ENCODE measurements around the gene COL2A1. TPM values are rescaled to one million over a fixed set of nuclear protein-coding genes. Genes with fewer than 3 reads are reported as not detected.

The COL2A1 gene
- total and polyA plus RNA-seq, 2 donors (not counting 3 experiments of a cell fraction or from before 2014, with no cell fraction given), result not detected

- no peak for FAIRE-seq
- POLR2A ChIA-PET, result no interaction called here
These were observed 10.9 kb upstream of the COL2A1 start for GRCh38 chr12:48015129-48015528.

DNA sequence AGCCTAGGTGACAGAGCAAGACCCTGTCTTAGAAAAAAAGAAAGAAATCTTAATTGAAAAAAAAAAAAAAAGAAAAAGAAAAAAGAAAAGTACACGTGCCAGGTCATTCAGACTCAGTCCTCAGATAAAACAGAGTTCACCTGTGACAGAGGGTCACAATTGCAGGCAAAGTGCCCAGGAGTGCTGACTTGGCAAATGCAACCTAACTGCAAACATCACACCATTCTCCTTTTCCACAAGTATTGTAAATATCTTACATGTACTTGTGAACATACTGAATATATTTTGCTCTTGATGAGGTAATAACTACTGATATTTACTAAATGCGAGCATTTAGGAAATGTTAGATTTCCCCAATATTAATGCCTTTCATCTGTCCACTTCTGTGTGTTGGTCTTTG, 9.0 kb upstream of the COL2A1 start:
- Histone ChIP-seq H4K20me1 (replicated peaks; ENCODE audit: control insufficient read depth, extremely low read depth, insufficient read depth, low read length) (no peaks in the 10 kb centered on the region), H3K4me3 (replicated peaks in 1 of 3; ENCODE audit: insufficient read depth in 1 of 3, low read depth in 1 of 3, low read length in 3 of 3) (no peak overlapping the region), H3K9me1 (replicated peaks; ENCODE audit: control insufficient read depth, extremely low read depth, insufficient read depth, low read length) (no peaks in the 10 kb centered on the region), H3K27me3 (ENCODE audit: control insufficient read depth in 2 of 2, insufficient read depth in 2 of 2, low read length in 2 of 2) (peaks cover 37 to 39% of the 10 kb centered on the region in 2 experiments), H3K9me3 (replicated peaks; ENCODE audit: control insufficient read depth, insufficient read depth, low read length) (no peaks in the 10 kb centered on the region), H2AFZ (ENCODE audit: low read depth, low read length) (no peak overlapping the region), H3K9ac (replicated peaks; ENCODE audit: extremely low read depth, insufficient read depth, low read length) (no peak overlapping the region), H3K4me1 (ENCODE audit: control insufficient read depth, extremely low read depth, insufficient read depth, low read length) (no peaks in the 10 kb centered on the region), H3K36me3 (ENCODE audit: control insufficient read depth in 2 of 2, extremely low read depth in 1 of 2, insufficient read depth in 2 of 2, low read length in 2 of 2) (no peaks in the 10 kb centered on the region), H3K79me2 (ENCODE audit: control insufficient read depth, insufficient read depth, low read length) (no peaks in the 10 kb centered on the region), H3K27ac (ENCODE audit: insufficient read depth, low read depth, low read length) (no peak overlapping the region), H3K4me2 (ENCODE audit: insufficient read depth, low read length) (no peak overlapping the region)
- intact Hi-C loops (cut with micrococcal nuclease) (no loop called here), dilution Hi-C loops (cut with MboI; ENCODE audit: extremely low pct_ligation_motif_present, low sequenced_read_pairs) (no loop called here)
- POLR2A ChIA-PET, result no interaction called here
- DNase-seq (ENCODE audit: low read depth, low spot score) (no peak), FAIRE-seq (no peak)
- CTCF ChIA-PET, result no interaction called here
- TF ChIP-seq MAX (IDR thresholded peaks at IDR 0.05; ENCODE audit: insufficient read depth, insufficient read length) (no peak), FOS (IDR thresholded peaks at IDR 0.05; ENCODE audit: borderline replicate concordance, insufficient read depth, low read length) (no peak), EZH2 (IDR thresholded peaks at IDR 0.05; ENCODE audit: borderline replicate concordance, low read depth, low read length, severe bottlenecking) (no peak), GATA2 (IDR thresholded peaks at IDR 0.05; ENCODE audit: insufficient read depth, insufficient read length, low read depth, low read length) (no peak), JUN (IDR thresholded peaks at IDR 0.05; ENCODE audit: borderline replicate concordance, insufficient read depth, insufficient read length, low read depth) (no peak)
- BruUV-seq (replicated peaks), result no TSS peak

More at GRCh38 chr12:48015129-48015528, 10.9 kb upstream of the COL2A1 start:
- dilution Hi-C loops (cut with MboI; ENCODE audit: extremely low pct_ligation_motif_present, low sequenced_read_pairs) (no loop called here), intact Hi-C loops (cut with micrococcal nuclease) (no loop called here)
- Histone ChIP-seq H3K9me1 (replicated peaks; ENCODE audit: control insufficient read depth, extremely low read depth, insufficient read depth, low read length) (no peaks in the 10 kb centered on the region), H3K4me2 (ENCODE audit: insufficient read depth, low read length) (no peak overlapping the region), H3K4me3 (replicated peaks in 1 of 3; ENCODE audit: insufficient read depth in 1 of 3, low read depth in 1 of 3, low read length in 3 of 3) (no peak overlapping the region), H3K9me3 (replicated peaks; ENCODE audit: control insufficient read depth, insufficient read depth, low read length) (no peaks in the 10 kb centered on the region), H3K36me3 (ENCODE audit: control insufficient read depth in 2 of 2, extremely low read depth in 1 of 2, insufficient read depth in 2 of 2, low read length in 2 of 2) (no peaks in the 10 kb centered on the region), H3K27me3 (ENCODE audit: control insufficient read depth in 2 of 2, insufficient read depth in 2 of 2, low read length in 2 of 2) (peaks cover 24 to 30% of the 10 kb centered on the region in 2 experiments), H3K27ac (ENCODE audit: insufficient read depth, low read depth, low read length) (no peak overlapping the region), H3K9ac (replicated peaks; ENCODE audit: extremely low read depth, insufficient read depth, low read length) (no peak overlapping the region), H3K79me2 (ENCODE audit: control insufficient read depth, insufficient read depth, low read length) (no peaks in the 10 kb centered on the region), H3K4me1 (ENCODE audit: control insufficient read depth, extremely low read depth, insufficient read depth, low read length) (no peaks in the 10 kb centered on the region), H2AFZ (ENCODE audit: low read depth, low read length) (no peak overlapping the region), H4K20me1 (replicated peaks; ENCODE audit: control insufficient read depth, extremely low read depth, insufficient read depth, low read length) (no peaks in the 10 kb centered on the region)
- no peak for DNase-seq (ENCODE audit: low read depth, low spot score)
- BruUV-seq (replicated peaks), result no TSS peak
- TF ChIP-seq POLR2AphosphoS5 (IDR thresholded peaks at IDR 0.05; ENCODE audit: insufficient read depth, low read depth, low read length) (no peak), FOS (IDR thresholded peaks at IDR 0.05; ENCODE audit: borderline replicate concordance, insufficient read depth, low read length) (no peak), MYC (IDR thresholded peaks at IDR 0.05; ENCODE audit: low read depth, low read length) (no peak)
- CTCF ChIA-PET, result interaction anchor here (0.7 to 2.0 kb wide), 2 partner anchors 50 to 73 kb away, joined by 4 to 5 read pairs; no protein-coding TSS in a partner anchor

Data from endothelial cell of umbilical vein (primary cell).